NCI-H1436 treated with DMSO at 0.1 percent for 48 hours (cell line): ENCODE results near the gene ADAMTS12.
"Not testable (repeated sequence)": the region's sequence is repeated elsewhere in the genome, so short reads cannot be mapped to it uniquely, and the experiment has no call there.

Experiments
- DNase-seq: peaks from one replicate; lab custom pipeline; 2025; lab: John Stamatoyannopoulos, UW

Gene ADAMTS12

DNA sequence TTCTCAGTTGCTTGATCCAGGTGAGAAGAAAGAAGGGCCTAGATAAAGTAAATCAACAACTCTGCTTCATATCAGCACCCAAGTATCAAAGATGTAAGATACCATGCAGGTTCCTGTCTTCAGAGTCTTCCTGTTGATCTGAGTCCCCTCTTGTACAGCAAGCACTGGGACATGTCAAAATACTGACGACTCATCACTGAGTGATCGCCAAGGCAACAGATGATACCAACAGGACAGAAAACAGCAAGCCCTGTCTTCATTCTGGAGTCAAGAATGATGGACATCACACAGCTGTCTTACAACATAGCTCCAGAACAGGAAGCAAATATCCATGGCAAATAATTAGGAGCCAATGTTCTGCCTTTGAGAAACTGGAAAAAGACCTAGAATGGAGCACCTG, 367.3 kb downstream of the ADAMTS12 start:
- DNase-seq: no peak

- DNase-seq: no peak
Measured at GRCh38 chr5:33523208-33523771, 368.5 kb downstream of the ADAMTS12 start.

DNA sequence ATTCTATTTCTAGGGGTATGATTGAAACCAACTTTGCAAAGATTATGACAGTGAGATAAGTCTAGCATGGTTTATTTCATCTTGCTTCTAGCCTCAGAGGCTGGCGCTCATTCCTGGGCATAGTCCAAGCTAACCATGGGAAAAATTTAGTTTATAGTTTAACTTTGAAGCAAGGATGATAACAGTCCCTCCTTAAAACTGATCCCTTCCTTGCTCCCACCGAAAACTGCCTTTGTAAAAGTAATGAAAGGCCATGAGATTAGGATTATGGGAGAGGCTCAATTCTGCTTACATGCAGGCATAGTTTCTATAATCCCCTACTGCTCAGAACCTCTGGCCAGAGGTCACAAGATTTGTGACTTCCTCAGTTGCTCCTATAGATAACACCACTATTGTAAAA, 375.4 kb downstream of the ADAMTS12 start:
- no peak for DNase-seq

GRCh38 chr5:33515366-33515765, 376.4 kb downstream of the ADAMTS12 start:
- DNase-seq: not testable (repeated sequence)

DNA sequence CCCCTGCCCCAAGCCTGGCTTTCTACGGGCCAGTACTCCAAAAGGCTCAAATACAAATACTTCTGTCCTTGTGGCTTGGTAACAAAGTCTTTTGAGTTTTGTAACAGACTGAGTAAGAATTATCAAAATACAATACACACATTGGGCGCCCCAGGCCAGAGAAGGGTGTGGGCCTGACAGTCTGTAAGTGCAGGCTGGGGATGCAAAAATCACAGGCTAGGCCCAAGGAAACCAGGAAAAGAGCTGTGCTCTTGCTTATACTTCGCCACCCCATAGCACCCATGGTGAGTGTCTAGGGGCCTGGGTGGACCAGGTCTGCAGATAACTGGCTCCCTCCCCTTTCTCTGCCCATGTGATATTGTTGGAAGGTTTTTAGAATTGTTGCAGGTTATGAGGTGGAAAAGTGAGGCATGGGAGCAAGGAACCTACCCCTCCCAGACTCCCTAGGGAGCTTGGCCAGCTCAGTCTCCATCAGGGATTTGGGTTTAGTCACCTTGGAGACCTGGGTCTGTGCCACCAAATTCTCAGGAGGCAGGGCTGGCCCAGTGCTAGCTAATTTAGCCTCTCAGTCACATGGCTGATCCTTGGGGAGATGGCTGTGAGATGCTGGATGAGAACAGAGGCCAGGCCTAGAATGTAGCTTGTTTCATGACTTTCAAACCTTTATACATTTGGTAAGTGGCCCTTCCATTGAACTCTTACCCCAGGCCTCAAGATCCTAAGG, 378.2 kb downstream of the ADAMTS12 start:
- DNase-seq: no peak

- DNase-seq: no peak
Measured at GRCh38 chr5:33509036-33509435, 382.8 kb downstream of the ADAMTS12 start.

DNA sequence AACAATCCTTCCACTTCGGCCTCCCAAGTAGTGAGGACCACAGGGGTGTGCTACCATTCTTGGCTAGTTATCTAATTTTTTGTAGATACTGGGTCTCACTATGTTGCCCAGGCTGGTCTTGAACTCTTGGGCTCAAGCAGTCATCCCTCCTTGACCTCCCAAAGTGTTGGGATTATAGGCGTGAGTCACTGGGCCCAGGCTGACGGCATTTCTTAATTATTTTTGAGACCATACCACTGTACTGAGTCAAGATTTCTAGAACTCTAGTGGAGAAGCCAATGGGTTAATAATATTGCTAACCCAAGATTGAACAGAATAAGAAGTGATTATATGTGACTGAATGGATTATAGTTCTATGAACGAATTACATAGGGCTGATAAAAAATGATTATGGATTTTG, 384.4 kb downstream of the ADAMTS12 start:
- no peak for DNase-seq

DNA sequence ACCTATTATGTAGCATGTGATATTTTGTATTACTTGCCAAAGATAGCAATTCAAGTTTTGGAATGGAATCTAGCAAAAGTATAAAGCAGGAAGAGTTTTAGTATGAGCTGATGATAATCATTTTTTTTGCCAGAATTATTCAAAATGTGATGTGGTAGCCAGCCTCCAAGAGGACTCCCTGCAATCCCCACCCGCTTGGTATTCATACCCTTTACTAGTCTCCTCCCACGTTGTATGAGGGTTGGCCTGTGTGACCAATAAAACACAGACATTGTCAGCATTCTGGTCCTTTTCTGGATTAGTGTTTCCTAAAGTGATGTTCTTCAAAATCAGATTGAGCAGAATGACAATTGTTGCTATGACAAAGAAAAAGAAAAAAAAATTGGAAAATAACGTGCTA, 387.2 kb downstream of the ADAMTS12 start:
- no peak for DNase-seq

- DNase-seq: no peak
Measured at GRCh38 chr5:33501899-33502298, 389.9 kb downstream of the ADAMTS12 start.

GRCh38 chr5:33501260-33501659, 390.5 kb downstream of the ADAMTS12 start:
- no peak for DNase-seq

- no peak for DNase-seq
Measured at GRCh38 chr5:33494466-33494865, 397.3 kb downstream of the ADAMTS12 start.

GRCh38 chr5:33491941-33492340, 399.8 kb downstream of the ADAMTS12 start:
- no peak for DNase-seq

- DNase-seq: no peak
Measured at GRCh38 chr5:33490071-33490665, 401.6 kb downstream of the ADAMTS12 start.

- DNase-seq: no peak
Measured at GRCh38 chr5:33489481-33490067, 402.2 kb downstream of the ADAMTS12 start.

DNA sequence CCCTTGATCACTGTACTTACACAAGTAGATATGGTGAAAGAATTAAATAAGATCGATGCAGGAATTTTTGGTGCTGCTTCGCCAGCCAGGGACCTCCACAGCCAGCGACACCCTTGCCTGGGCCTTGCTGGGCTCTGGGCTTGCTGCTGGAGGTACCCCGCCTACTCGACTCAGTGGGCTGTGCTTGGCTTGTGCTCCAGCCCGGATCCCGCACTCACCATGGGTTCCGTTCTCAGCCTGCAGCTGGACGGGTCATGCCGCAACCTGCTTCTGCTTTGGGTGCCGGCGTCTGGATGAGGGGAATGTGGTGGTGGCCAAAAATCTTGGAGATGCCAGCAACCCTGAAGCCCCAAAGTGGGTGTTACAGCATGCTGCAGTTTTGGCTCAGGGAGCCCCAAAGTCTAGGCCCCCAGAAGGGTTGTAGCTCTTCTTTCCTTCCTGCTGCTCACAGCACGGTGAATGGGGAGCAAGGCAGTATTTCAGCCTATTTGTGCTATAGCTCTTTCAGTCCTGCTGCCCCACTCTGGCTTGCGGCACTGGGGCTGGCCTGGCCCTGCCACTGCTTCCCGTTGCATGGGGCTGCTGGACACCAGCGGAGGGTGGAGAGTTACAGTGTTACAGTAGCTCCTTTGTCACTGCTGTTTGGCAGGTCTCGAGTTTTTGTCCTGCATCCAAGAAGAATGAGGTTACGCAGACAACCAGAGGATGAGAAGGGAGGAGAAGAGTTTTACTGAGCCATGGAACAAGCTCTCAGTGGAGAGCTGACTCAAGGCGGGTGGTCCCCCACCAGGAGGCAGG, 403.0 kb downstream of the ADAMTS12 start:
- DNase-seq: no peak

GRCh38 chr5:33487236-33487635, 404.6 kb downstream of the ADAMTS12 start:
- no peak for DNase-seq

DNA sequence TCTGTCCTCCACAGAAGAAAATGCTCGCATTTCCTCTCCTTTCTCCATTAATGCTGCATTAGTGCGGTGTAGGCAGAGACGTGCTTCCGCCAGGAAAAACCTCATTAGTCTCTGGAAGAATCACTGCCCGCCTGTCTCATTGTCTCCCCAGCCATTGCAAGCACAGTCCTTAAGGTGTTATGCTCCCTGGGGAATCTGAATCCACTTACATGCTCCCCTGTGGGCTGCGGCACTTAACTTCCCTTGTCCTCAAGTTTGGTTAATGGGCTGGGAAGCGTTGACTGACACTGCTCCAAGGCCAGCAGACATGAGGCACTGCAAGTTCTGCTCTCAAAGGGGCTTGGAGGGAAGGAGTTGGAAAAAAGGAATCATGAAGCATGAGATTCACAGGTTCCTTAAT, 409.5 kb downstream of the ADAMTS12 start:
- DNase-seq: peak; percentile 14

DNA sequence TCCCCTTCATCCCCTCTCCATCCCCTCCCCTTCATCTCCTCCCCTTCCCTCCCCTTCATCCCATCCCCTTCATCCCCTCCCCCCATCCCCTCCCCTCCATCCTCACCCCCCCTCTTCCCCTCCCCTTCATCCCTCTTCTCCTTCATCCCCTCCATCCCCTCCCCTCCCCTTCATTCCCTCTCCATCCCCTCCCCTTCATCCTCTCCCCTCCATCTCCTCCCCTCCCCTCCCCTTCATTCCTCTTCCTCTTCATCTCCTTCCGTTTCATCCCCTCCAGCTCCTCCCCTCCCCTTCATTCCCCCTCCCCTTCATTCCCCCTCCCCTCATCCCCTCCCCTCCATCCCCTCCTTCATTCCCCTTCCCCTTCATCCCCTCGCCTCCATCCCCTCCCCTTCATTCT, 410.9 kb downstream of the ADAMTS12 start:
- no peak for DNase-seq

DNA sequence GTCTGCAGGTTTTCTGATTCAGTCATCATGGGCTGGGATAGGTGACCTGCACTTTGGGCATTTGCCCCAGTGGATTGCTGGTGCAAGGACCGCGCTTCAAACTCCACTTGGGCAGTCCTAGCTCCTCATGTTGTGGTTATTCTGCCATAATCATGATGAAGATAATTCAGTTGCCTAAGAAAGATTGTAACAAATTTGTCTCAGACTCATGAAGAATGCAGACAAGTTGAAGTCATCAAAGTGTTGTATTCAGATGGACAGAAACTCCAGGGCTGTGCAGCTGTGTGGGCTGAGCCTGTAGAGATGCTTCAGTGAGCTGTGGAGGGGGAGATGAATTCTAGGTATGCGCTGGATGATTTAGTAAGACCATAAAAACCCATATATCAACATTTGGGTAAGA, 412.5 kb downstream of the ADAMTS12 start:
- no peak for DNase-seq

GRCh38 chr5:33477816-33478215, 414.0 kb downstream of the ADAMTS12 start:
- no peak for DNase-seq

GRCh38 chr5:33476992-33477391, 414.8 kb downstream of the ADAMTS12 start:
- no peak for DNase-seq

- no peak for DNase-seq
Measured at GRCh38 chr5:33475706-33476105, 416.1 kb downstream of the ADAMTS12 start.
